Stomach (tissue), 4 donors: Measurements from ENCODE around the gene SLC35F6.

Experiments
- POLR2A ChIP-seq, 4 donors: fragments of 450-650 bp; IDR thresholded peaks; one replicate each; pipeline ENCODE4 v1.6.1; 2016; ENCODE audit warnings: antibody characterized with exemption in 4 of 4, control low read depth in 2 of 4, mild to moderate bottlenecking in 1 of 4, moderate library complexity in 1 of 4
- POLR2AphosphoS5 ChIP-seq, 3 donors: sonication (generic); formaldehyde crosslinking; IDR thresholded peaks; one replicate each; pipeline ENCODE4 v1.6.1; 2016; ENCODE audit warnings: antibody characterized with exemption in 3 of 3
- TF ChIP-seq, protein P1 (sequence below), 7 experiments: fragments of 450-650 bp in 4 of 7; fragments of 200-600 bp in 3 of 7; sonication (generic) in 3 of 7; IDR thresholded peaks; one replicate each; pipeline ENCODE4 v1.5.1; 2016 to 2019; ENCODE audit warnings: antibody characterized with exemption in 7 of 7, control low read depth in 2 of 7, mild to moderate bottlenecking in 1 of 7

DNA sequence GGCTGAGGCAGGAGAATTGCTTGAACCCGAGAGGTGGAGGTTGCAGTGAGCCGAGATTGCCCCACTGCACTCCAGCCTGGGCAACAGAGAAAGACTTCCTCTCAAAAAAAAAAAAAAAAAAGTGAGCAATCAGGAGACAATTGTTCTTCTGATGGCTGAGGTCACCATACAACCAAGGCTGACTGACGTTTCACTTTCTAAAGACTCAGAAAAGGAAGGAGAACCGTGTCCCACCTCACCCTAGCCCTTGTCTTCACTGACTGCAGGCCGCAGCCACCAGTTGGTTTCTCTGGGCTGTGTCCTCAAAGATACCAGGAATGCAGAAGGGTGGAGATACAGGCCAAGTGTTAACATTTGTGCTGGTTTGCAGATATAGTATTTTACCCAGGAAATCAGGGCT lies 7.7 kb upstream of the SLC35F6 start:
- TF ChIP-seq, protein P1, sequence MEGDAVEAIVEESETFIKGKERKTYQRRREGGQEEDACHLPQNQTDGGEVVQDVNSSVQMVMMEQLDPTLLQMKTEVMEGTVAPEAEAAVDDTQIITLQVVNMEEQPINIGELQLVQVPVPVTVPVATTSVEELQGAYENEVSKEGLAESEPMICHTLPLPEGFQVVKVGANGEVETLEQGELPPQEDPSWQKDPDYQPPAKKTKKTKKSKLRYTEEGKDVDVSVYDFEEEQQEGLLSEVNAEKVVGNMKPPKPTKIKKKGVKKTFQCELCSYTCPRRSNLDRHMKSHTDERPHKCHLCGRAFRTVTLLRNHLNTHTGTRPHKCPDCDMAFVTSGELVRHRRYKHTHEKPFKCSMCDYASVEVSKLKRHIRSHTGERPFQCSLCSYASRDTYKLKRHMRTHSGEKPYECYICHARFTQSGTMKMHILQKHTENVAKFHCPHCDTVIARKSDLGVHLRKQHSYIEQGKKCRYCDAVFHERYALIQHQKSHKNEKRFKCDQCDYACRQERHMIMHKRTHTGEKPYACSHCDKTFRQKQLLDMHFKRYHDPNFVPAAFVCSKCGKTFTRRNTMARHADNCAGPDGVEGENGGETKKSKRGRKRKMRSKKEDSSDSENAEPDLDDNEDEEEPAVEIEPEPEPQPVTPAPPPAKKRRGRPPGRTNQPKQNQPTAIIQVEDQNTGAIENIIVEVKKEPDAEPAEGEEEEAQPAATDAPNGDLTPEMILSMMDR (IDR thresholded peaks at IDR 0.05), result no peak
- TF ChIP-seq POLR2A (IDR thresholded peaks at IDR 0.05), result no peak
- TF ChIP-seq POLR2AphosphoS5 (IDR thresholded peaks at IDR 0.05), result no peak
